Neural crest cell (in vitro differentiated cells): ENCODE measurements around the gene GPR42. TPM values are rescaled to one million over a fixed set of nuclear protein-coding genes. Genes with fewer than 3 reads are reported as not detected.

Experiments
- DNase-seq: peaks from one replicate; pipeline ENCODE4 v3.0.0; 2021; ENCODE audit warnings: low read depth, mixed read lengths, low spot score
- H3K27ac Mint-ChIP-seq: one replicate; pipeline ENCODE4 v1.8.0; 2021; ENCODE audit warnings: mild to moderate bottlenecking, mixed read lengths; ENCODE audit not compliant: unreplicated experiment
- H3K27me3 Mint-ChIP-seq: 2 replicates; pipeline ENCODE4 v1.8.0; 2021; ENCODE audit warnings: low read depth, mild to moderate bottlenecking, mixed read lengths
- H3K36me3 Mint-ChIP-seq: 2 replicates; pipeline ENCODE4 v1.8.0; 2021; ENCODE audit warnings: low read depth, mild to moderate bottlenecking, mixed read lengths
- H3K4me1 Mint-ChIP-seq: 2 replicates; pipeline ENCODE4 v1.8.0; 2021; ENCODE audit warnings: mixed read lengths
- H3K4me3 Mint-ChIP-seq: one replicate; pipeline ENCODE4 v1.8.0; 2021; ENCODE audit warnings: mild to moderate bottlenecking, mixed read lengths
- H3K9me3 Mint-ChIP-seq: 2 replicates; pipeline ENCODE4 v1.8.0; 2021; ENCODE audit warnings: mixed read lengths
- total RNA-seq: library from RNA; stranded (reverse); gene quantifications from 2 replicates; pipeline ENCODE4 v1.2.1, GENCODE V29; 2021
- TF ChIP-seq, protein P1 (sequence below): fragments of 200-600 bp; sonication (generic); conservative IDR thresholded peaks from 2 replicates; pipeline ENCODE4 v1.5.0; 2021; ENCODE audit warnings: antibody characterized with exemption, mild to moderate bottlenecking

The GPR42 gene
- total RNA-seq, 1 donor from 2014 or later, result not detected

DNA sequence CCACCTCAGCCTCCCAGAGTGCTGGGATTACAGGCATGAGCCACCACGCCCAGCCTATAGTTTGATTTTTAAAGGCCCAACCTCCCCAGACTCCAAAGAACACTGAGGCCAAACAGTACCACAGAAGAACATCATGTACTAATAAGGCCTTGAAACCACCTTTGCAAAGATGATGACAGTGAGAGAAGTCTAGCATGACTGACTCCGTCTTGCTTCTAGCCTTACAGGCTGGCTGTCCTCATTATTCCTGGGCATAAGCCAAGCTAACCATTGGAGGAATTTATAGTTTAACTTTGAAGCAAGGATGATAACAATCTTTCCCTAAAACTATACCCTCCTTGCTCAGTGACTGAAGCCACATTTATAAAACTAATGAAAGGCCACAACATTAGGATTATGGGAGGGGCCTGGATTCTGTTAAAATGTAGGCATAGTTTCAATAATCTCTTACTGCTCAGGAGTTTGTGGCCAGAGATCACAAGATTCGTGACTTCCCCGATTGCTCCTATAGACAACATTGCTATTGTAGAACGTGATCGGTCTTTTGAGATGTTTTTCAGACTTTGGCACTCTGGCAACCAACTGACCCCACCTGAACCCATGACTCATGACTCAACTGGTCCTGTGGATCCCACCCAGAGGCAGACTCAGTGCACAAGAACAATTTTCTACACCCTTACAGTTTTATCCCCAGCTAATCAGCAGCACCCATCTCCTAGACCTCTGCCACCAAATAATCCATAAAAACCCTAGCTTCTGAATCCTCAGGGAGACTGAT is 17.6 kb downstream of the GPR42 start:
- TF ChIP-seq, protein P1, sequence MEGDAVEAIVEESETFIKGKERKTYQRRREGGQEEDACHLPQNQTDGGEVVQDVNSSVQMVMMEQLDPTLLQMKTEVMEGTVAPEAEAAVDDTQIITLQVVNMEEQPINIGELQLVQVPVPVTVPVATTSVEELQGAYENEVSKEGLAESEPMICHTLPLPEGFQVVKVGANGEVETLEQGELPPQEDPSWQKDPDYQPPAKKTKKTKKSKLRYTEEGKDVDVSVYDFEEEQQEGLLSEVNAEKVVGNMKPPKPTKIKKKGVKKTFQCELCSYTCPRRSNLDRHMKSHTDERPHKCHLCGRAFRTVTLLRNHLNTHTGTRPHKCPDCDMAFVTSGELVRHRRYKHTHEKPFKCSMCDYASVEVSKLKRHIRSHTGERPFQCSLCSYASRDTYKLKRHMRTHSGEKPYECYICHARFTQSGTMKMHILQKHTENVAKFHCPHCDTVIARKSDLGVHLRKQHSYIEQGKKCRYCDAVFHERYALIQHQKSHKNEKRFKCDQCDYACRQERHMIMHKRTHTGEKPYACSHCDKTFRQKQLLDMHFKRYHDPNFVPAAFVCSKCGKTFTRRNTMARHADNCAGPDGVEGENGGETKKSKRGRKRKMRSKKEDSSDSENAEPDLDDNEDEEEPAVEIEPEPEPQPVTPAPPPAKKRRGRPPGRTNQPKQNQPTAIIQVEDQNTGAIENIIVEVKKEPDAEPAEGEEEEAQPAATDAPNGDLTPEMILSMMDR, result no peak
- Mint-ChIP-seq H3K27ac (no peak overlapping the region), H3K27me3 (peaks cover 14% of the 10 kb centered on the region), H3K36me3 (peaks cover 6% of the 10 kb centered on the region), H3K9me3 (peaks cover 13% of the 10 kb centered on the region), H3K4me3 (no peak overlapping the region), H3K4me1 (no peaks in the 10 kb centered on the region)
- DNase-seq, result no peak

DNA sequence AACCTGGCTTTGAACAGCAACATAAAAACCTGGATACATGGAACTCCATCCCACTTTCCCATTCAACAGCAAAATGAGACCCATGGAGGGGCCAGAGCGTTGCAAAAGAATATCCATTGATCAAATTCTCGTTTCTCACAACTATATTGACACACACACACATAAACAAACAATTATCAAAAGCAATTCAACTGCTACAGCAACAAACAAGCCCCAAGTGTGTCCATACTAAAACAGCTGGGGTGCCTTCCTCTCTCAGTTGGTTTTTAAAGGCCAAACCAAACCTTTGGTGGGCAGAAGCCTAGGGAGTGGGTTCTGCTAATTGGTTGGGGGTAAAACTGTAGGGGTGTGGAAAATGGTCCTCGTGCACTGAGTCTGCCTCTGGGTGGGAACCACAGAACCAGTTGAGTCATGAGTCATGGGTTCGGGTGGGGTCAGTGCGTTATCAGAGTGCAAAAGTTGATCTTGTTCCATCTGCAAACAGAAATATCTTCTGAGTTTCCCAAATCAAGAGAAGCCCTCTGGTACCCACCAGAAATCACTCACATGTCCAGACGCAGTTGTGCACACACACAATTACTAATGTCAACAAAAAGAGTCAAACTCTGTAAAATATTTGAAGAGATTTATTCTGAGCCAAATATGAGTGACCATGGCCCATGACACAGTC is 18.5 kb downstream of the GPR42 start:
- Mint-ChIP-seq H3K27ac (no peak overlapping the region), H3K9me3 (peaks cover 13% of the 10 kb centered on the region), H3K27me3 (peaks cover 12% of the 10 kb centered on the region), H3K4me1 (no peaks in the 10 kb centered on the region), H3K4me3 (no peak overlapping the region), H3K36me3 (peaks cover 6% of the 10 kb centered on the region)
- TF ChIP-seq, protein P1, result no peak
- DNase-seq, result no peak

DNA sequence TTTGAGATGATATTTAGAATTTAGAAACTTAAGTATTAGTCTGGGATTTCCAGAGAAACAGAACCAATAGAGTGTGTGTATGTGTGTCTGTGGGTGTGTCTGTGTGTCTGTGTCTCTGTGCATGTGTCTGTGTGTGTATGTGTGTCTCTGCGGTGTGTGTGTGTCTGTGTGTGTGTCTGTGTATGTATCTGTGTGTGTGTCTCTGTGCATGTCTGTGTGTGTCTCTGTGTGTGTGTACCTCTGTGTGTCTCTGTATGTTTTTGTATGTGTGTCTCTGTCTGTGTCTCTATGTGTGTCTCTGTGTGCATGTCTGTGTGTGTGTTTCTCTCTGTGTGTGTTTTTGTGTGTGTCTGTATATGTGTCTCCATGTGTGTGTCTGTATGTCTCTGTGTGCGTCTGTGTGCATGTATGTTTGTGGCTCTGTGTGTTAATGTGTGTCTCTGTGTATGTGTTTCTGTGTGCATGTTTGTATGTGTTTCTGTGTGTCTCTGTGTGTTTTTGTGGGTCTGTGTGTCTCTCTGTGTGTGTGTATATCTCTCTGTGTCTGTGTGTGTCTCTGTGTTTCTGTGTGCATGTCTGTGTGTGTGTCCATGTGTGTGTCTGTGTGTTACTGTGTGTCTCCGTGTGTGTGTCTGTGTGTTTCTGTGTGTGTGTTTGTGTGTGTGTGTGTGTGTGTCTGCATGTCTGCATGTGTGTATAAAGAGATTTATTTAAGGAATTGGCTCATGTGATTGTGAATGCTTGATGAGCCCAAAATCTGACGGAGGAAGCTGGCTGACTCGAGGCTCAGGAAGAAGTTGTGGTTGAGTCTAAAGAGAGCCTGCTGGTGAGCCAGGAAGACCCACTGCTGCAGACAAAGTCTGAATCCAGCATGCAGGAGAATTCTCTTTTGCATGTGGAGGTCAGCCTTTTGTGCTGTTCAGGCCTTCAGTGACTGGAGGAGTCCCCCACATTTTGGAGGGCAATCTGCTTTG is 22.2 kb downstream of the GPR42 start:
- no peak for DNase-seq
- Mint-ChIP-seq H3K27ac (no peak overlapping the region), H3K9me3 (peaks cover 7% of the 10 kb centered on the region), H3K4me3 (no peak overlapping the region), H3K27me3 (peaks cover 12% of the 10 kb centered on the region), H3K36me3 (no peaks in the 10 kb centered on the region), H3K4me1 (peaks cover 13% of the 10 kb centered on the region)
- TF ChIP-seq, protein P1, result no peak

DNA sequence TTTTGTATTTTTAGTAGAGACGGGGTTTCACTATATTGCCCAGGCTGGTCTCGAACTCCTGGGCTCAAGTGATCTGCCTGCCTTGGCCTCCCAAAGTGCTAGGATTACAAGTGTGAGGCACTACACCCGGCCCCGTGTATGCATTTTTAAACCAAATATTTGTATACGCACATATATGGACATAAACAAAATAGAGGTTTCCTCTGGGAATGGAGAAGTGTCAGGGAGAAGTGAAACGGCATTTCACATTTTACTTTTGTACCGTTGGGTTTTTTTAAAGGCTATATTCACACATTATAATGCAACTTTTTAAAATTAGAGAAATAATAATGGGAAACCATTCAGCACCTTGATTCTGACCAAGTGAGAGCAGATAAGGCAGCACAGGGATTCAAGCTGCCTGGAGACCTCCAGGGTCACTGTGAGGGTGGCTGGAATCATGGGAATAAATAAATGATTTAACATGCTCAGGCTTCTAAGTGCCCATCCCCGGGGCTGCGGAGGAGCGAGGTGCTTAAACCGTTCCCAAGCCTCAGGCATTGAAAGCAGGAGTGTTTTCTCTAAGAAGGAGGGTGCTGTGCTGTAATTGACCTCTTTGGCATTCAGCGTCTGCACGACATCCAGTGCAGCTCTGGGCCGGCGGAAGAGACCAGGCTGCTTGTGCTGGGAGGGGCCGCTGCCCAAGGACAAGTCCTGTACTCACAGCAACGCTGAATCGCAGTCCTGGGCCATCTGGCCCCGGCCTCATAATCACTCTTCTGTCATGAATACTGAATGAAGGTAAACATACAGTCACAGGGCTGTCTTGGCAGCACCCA is 24.7 kb downstream of the GPR42 start:
- Mint-ChIP-seq H3K27me3 (peaks cover 6% of the 10 kb centered on the region), H3K4me3 (no peak overlapping the region), H3K36me3 (no peaks in the 10 kb centered on the region), H3K4me1 (peaks cover 13% of the 10 kb centered on the region), H3K27ac (no peak overlapping the region), H3K9me3 (no peaks in the 10 kb centered on the region)
- TF ChIP-seq, protein P1, result no peak
- peak; percentile 27 for DNase-seq
